DOHH2 (cell line): ENCODE data around the gene RGMA.

ENCODE experiments used
- CTCF ChIP-seq: fragments of 200-600 bp; sonication (generic); IDR thresholded peaks from one replicate; pipeline ENCODE4 v1.5.1; 2014; ENCODE audit warnings: antibody characterized with exemption, mild to moderate bottlenecking, low read depth, low read length; ENCODE audit not compliant: poor library complexity, severe bottlenecking
- EZH2phosphoT487 ChIP-seq: fragments of 200-600 bp; sonication (generic); IDR thresholded peaks from 2 replicates; pipeline ENCODE4 v1.6.1; 2017; ENCODE audit warnings: borderline replicate concordance, mild to moderate bottlenecking, antibody characterized with exemption, low read length, moderate library complexity, mixed read lengths

GRCh38 chr15:93103823-93104222 lies 14.8 kb upstream of the RGMA start:
- TF ChIP-seq CTCF (no peak), EZH2phosphoT487 (no peak)
